B cell (primary cell): Measurements from ENCODE around the gene NTRK2. TPM values are rescaled to one million over a fixed set of nuclear protein-coding genes. Genes with fewer than 3 reads are reported as not detected.

Source experiments
- ATAC-seq: fragments of 200-7000 bp; cut with Tn5 transposase; one replicate; pipeline ENCODE4 v1.10.0; 2021; ENCODE audit warnings: low read depth, mild to moderate bottlenecking, moderate number of reproducible peaks, moderate library complexity
- CTCF ChIA-PET: fragments of 350-600 bp; sonication (Branson Sonifier 250); formaldehyde crosslinking; loops from one replicate; lab custom pipeline; 2021; ENCODE audit warnings: antibody characterized with exemption, inconsistent platforms; lab: Charles Lee
- POLR2A ChIA-PET: fragments of 350-600 bp; sonication (Branson Sonifier 250); formaldehyde crosslinking; loops from one replicate; lab custom pipeline; 2021; ENCODE audit warnings: antibody characterized with exemption; lab: Charles Lee
- DNase-seq: peaks from one replicate; pipeline ENCODE4 v3.0.0; 2013
- H2AFZ ChIP-seq: 2 replicates; pipeline ENCODE4 v1.6.1; 2012; ENCODE audit warnings: mild to moderate bottlenecking, low read depth, low read length; ENCODE audit not compliant: insufficient read depth, poor library complexity, severe bottlenecking
- H3K27ac ChIP-seq, 2 donors: 1 replicate in 1 of 2; 2 replicates in 1 of 2; pipeline ENCODE4 v1.5.1; 2012 to 2013; ENCODE audit warnings: low read length in 2 of 2, mild to moderate bottlenecking in 2 of 2, moderate library complexity in 1 of 2
- H3K27me3 ChIP-seq, 4 experiments: fragments of 200-600 bp in 1 of 4; sonication (generic) in 1 of 4; replicated peaks in 1 of 4; 1 replicate in 2 of 4; 2 replicates in 2 of 4; pipeline versions ENCODE4 v1.6.1 to v1.7.0; 2013 to 2016; ENCODE audit warnings: low read length in 3 of 4, mild to moderate bottlenecking in 2 of 4, mixed read lengths in 1 of 4, moderate library complexity in 1 of 4; ENCODE audit not compliant: insufficient read depth in 4 of 4, control insufficient read depth in 3 of 4; ENCODE audit errors: control extremely low read depth in 1 of 4
- H3K36me3 ChIP-seq, 2 experiments: replicated peaks in 1 of 2; 1 replicate in 1 of 2; 2 replicates in 1 of 2; pipeline versions ENCODE4 v1.6.1 to v1.7.1; 2013; ENCODE audit warnings: low read length in 1 of 2; ENCODE audit not compliant: insufficient read depth in 2 of 2, control insufficient read depth in 1 of 2; ENCODE audit errors: control extremely low read depth in 1 of 2, extremely low read depth in 1 of 2
- H3K4me1 ChIP-seq, 2 donors: fragments of 200-600 bp in 1 of 2; sonication (generic) in 1 of 2; 1 replicate in 1 of 2; 2 replicates in 1 of 2; pipeline versions ENCODE4 v1.5.1 to v1.6.1; 2013 to 2017; ENCODE audit warnings: low read length in 2 of 2; ENCODE audit not compliant: control insufficient read depth in 2 of 2, insufficient read depth in 2 of 2
- H3K4me2 ChIP-seq: replicated peaks from 2 replicates; pipeline ENCODE3; 2012; ENCODE audit warnings: mild to moderate bottlenecking, low read depth, low read length; ENCODE audit not compliant: poor library complexity, severe bottlenecking
- H3K4me3 ChIP-seq, 5 experiments: fragments of 200-600 bp in 1 of 5; sonication (generic) in 1 of 5; 1 replicate in 3 of 5; 2 replicates in 2 of 5; pipeline versions ENCODE4 v1.5.1 to v1.7.0; 2011 to 2016; ENCODE audit warnings: low read length in 4 of 5, mild to moderate bottlenecking in 4 of 5, low read depth in 2 of 5, control low read depth in 1 of 5, moderate library complexity in 1 of 5; ENCODE audit not compliant: insufficient read depth in 1 of 5; ENCODE audit errors: control extremely low read depth in 1 of 5, extremely low read depth in 1 of 5
- H3K79me2 ChIP-seq: fragments of 200-600 bp; sonication (generic); one replicate; pipeline ENCODE4 v1.6.0; 2016; ENCODE audit warnings: low read length; ENCODE audit not compliant: control insufficient read depth, insufficient read depth
- H3K9ac ChIP-seq: fragments of 200-600 bp; sonication (generic); 2 replicates; pipeline ENCODE4 v1.6.1; 2017; ENCODE audit warnings: mild to moderate bottlenecking, low read length, moderate library complexity
- H3K9me3 ChIP-seq, 3 donors: one replicate each; pipeline versions ENCODE4 v1.6.1 to v1.7.1; 2013; ENCODE audit warnings: low read length in 2 of 3; ENCODE audit not compliant: control insufficient read depth in 2 of 3, insufficient read depth in 1 of 3; ENCODE audit errors: control extremely low read depth in 1 of 3
- H4K20me1 ChIP-seq: 2 replicates; pipeline ENCODE4 v1.6.0; 2012; ENCODE audit warnings: mild to moderate bottlenecking, low read length; ENCODE audit not compliant: insufficient read depth, control insufficient read depth, poor library complexity, severe bottlenecking
- H3K27ac Mint-ChIP-seq: one replicate; pipeline ENCODE4 v1.8.0; 2021; ENCODE audit warnings: mixed read lengths
- H3K27me3 Mint-ChIP-seq: one replicate; pipeline ENCODE4 v1.8.0; 2021; ENCODE audit warnings: mixed read lengths
- H3K4me1 Mint-ChIP-seq: one replicate; pipeline ENCODE4 v1.8.0; 2021; ENCODE audit warnings: mixed read lengths
- H3K4me3 Mint-ChIP-seq: one replicate; pipeline ENCODE4 v1.8.0; 2021; ENCODE audit warnings: mixed read lengths
- H3K9me3 Mint-ChIP-seq: one replicate; pipeline ENCODE4 v1.8.0; 2022; ENCODE audit warnings: mixed read lengths; ENCODE audit not compliant: insufficient read depth
- CTCF ChIP-seq: fragments of 200-600 bp; IDR thresholded peaks from one replicate; pipeline ENCODE4 v1.8.0; 2022; ENCODE audit warnings: antibody characterized with exemption, mild to moderate bottlenecking
- EZH2 ChIP-seq: IDR thresholded peaks from 2 replicates; pipeline ENCODE4 v1.6.1; 2012; ENCODE audit warnings: borderline replicate concordance, low read depth, mild to moderate bottlenecking, moderate library complexity, low read length; ENCODE audit not compliant: insufficient read depth, poor library complexity, severe bottlenecking
- WGBS: methylation state at CpG from one replicate; pipeline ENCODE4 v1.1.5; 2013; ENCODE audit warnings: missing lambda C conversion rate; ENCODE audit not compliant: insufficient coverage; 5-methylcytosine and 5-hydroxymethylcytosine counted together
- intact Hi-C: fragments of 100-400 bp; cut with micrococcal nuclease; formaldehyde crosslinking; loops from one replicate; pipeline ENCODE4 v1.10.0; 2022
- polyA plus RNA-seq: library from polyadenylated mRNA; depleted of rRNA; stranded (reverse); fragments of >200 nt; gene quantifications from 2 replicates; pipeline ENCODE4 v1.2.3, GENCODE V29; 2012
- total RNA-seq, 2 donors: library from RNA; stranded (reverse); fragments of 120-200 nt in 1 of 2; gene quantifications; 1 replicate in 1 of 2; 2 replicates in 1 of 2; pipeline versions ENCODE4 v1.2.3 to v1.2.4, GENCODE V29; 2013 to 2022

NTRK2 gene
- total and polyA plus RNA-seq, 2 donors (not counting 1 experiment from before 2014, with no cell fraction given), result 0.03 to 0.10 TPM

- Histone ChIP-seq H3K9me3 (no peaks in the 10 kb centered on the region), H3K79me2 (no peaks in the 10 kb centered on the region), H3K36me3 (no peaks in the 10 kb centered on the region), H2AFZ (no peak overlapping the region), H3K4me1 (no peaks in the 10 kb centered on the region), H3K9ac (no peak overlapping the region), H3K4me3 (no peak overlapping the region), H3K4me2 (no peak overlapping the region), H3K27me3 (no peaks in the 10 kb centered on the region), H4K20me1 (no peaks in the 10 kb centered on the region), H3K27ac (no peak overlapping the region)
- no peak for TF ChIP-seq EZH2
- TF ChIP-seq CTCF, result no peak
- H3K9me3 Mint-ChIP-seq, result no peaks in the 10 kb centered on the region
- CTCF ChIA-PET, result no interaction called here
- H3K27me3 Mint-ChIP-seq, result peaks cover 3% of the 10 kb centered on the region
- no CpG with 5 or more reads among the region's 1 CpG for WGBS
- H3K4me3 Mint-ChIP-seq, result no peak overlapping the region
- H3K27ac Mint-ChIP-seq, result no peak overlapping the region
- POLR2A ChIA-PET, result no interaction called here
- ATAC-seq, result no peak
- intact Hi-C loops, result no loop called here
- DNase-seq, result no peak
- no peaks in the 10 kb centered on the region for H3K4me1 Mint-ChIP-seq
Observed at GRCh38 chr9:84736536-84736935, 67.0 kb downstream of the NTRK2 start.

- WGBS, result no CpG with 5 or more reads among the region's 1 CpG
- no peak overlapping the region for H3K27ac Mint-ChIP-seq
- H3K9me3 Mint-ChIP-seq, result no peaks in the 10 kb centered on the region
- Histone ChIP-seq H3K79me2 (no peaks in the 10 kb centered on the region), H3K9me3 (no peaks in the 10 kb centered on the region), H3K27ac (no peak overlapping the region), H3K4me3 (no peak overlapping the region), H3K27me3 (no peaks in the 10 kb centered on the region), H2AFZ (no peak overlapping the region), H4K20me1 (no peaks in the 10 kb centered on the region), H3K4me2 (no peak overlapping the region), H3K9ac (no peak overlapping the region), H3K4me1 (no peaks in the 10 kb centered on the region), H3K36me3 (no peaks in the 10 kb centered on the region)
- no peak overlapping the region for H3K4me3 Mint-ChIP-seq
- intact Hi-C loops, result no loop called here
- CTCF ChIA-PET, result no interaction called here
- TF ChIP-seq CTCF, result no peak
- TF ChIP-seq EZH2, result no peak
- no peaks in the 10 kb centered on the region for H3K4me1 Mint-ChIP-seq
- no peak for ATAC-seq
- peaks cover 3% of the 10 kb centered on the region for H3K27me3 Mint-ChIP-seq
- DNase-seq, result no peak
- POLR2A ChIA-PET, result no interaction called here
Observed at GRCh38 chr9:84738353-84738752, 68.8 kb downstream of the NTRK2 start.
